ENCODE measurements around the gene PRSS3.
"Not testable (repeated sequence)": the region's sequence is repeated elsewhere in the genome, so short reads cannot be mapped to it uniquely, and the experiment has no call there.

The PRSS3 gene

DNA sequence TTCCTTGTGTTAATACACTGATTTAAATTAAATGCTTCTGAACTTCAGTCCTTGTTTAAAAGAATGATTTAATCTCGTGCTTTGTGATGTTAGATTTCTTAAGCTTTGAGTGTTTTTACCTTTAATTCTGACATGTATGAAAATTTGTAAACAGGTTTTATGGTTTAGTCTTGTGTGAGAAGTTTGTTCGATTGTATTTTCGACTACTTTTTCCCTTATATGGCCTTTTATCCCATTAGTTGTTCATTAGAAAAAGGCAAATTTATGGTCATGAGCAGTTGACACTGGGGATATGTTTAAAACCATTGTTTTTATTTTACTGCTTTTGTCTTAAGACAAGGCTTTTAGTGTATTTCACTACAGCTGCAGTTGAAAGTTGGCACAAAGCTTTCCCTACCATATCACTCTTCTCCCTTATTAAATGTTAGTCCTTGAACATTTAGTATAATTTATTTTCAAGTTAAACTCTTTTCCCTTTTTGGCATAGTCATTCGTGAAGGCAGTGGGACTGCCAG lies 24.9 kb downstream of the PRSS3 start:
- Histone ChIP-seq H3K27ac (ENCODE audit: low read depth, low read length) (no peak overlapping the region), H3K4me3 (ENCODE audit: low read length) (peak overlapping the region; percentile 99; the same call in 1 of the 2 replicates), H3K27me3 (ENCODE audit: insufficient read depth, low read length) (no peaks in the 10 kb centered on the region), H3K9ac (ENCODE audit: low read depth, low read length) (no peak overlapping the region), H3K4me1 (ENCODE audit: insufficient read depth, low read length) (peaks cover 23% of the 10 kb centered on the region), H3K9me3 (ENCODE audit: insufficient read depth, low read depth, low read length) (no peaks in the 10 kb centered on the region), H3K36me3 (ENCODE audit: insufficient read depth, low read length) (no peaks in the 10 kb centered on the region)
- 63% methylated on average over 1 of the region's 4 CpGs for WGBS

GRCh38 chr9:33823801-33824200 lies 28.4 kb downstream of the PRSS3 start:
- Histone ChIP-seq H3K27ac (ENCODE audit: low read depth, low read length) (no peak overlapping the region), H3K27me3 (ENCODE audit: insufficient read depth, low read length) (no peaks in the 10 kb centered on the region), H3K4me1 (ENCODE audit: insufficient read depth, low read length) (peaks cover 15% of the 10 kb centered on the region), H3K36me3 (ENCODE audit: insufficient read depth, low read length) (no peaks in the 10 kb centered on the region), H3K4me3 (ENCODE audit: low read length) (no peak overlapping the region), H3K9me3 (ENCODE audit: insufficient read depth, low read depth, low read length) (no peaks in the 10 kb centered on the region), H3K9ac (ENCODE audit: low read depth, low read length) (no peak overlapping the region)
- WGBS: 95% methylated on average over 2 of the region's 3 CpGs

DNA sequence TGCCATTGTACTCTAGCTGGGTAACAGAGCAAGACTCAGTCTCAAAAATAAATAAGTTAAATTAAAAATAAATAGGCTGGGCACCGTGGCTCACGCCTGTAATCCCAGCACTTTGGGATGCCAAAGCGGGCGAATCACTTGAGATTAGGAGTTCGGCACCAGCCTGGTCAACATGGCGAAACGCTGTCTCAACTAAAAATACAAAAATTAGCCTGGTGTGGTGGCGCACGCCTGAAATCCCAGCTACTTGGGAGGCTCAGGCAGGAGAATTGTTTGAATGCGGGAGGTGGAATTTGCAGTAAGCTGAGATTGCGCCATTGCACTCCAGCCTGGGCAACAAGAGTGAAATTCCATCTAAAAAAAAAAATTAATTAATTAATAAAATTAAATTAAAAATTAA lies 31.9 kb downstream of the PRSS3 start:
- not testable (repeated sequence) for H3K9ac ChIP-seq (ENCODE audit: low read depth, low read length); H3K4me3 ChIP-seq (ENCODE audit: low read length); H3K27me3 ChIP-seq (ENCODE audit: insufficient read depth, low read length); H3K9me3 ChIP-seq (ENCODE audit: insufficient read depth, low read depth, low read length); H3K27ac ChIP-seq (ENCODE audit: low read depth, low read length); H3K4me1 ChIP-seq (ENCODE audit: insufficient read depth, low read length); H3K36me3 ChIP-seq (ENCODE audit: insufficient read depth, low read length)
- 96% methylated on average over 11 of the region's 11 CpGs for WGBS

DNA sequence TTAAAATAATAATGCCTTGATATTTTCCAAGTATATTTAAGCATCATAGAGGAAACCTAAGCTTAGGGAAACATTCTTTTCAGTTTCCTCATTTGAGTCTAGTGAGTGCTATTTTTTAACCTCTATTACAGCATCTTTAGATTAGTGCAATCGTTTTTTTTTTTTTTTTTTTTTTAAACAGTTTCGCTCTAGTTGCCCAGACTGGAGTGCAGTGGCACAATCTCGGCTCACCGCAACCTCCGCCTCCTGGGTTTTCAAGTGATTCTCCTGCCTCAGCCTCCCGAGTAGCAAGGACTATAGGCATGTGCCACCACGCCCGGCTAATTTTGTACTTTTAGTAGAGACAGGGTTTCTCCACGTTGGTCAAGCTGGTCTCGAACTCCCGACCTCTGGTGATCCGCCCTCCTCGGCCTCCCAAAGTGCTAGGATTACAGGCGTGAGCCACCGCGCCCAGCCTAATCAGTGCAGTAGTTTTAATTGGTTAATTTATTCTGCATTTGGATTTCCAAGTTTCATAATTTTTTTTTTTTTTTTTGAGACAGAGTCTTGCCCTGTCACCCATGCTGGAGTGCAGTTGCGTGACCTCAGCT lies 34.4 kb downstream of the PRSS3 start:
- H3K4me3 ChIP-seq (ENCODE audit: low read length); H3K4me1 ChIP-seq (ENCODE audit: insufficient read depth, low read length); H3K9me3 ChIP-seq (ENCODE audit: insufficient read depth, low read depth, low read length); H3K36me3 ChIP-seq (ENCODE audit: insufficient read depth, low read length); H3K27ac ChIP-seq (ENCODE audit: low read depth, low read length); H3K27me3 ChIP-seq (ENCODE audit: insufficient read depth, low read length); H3K9ac ChIP-seq (ENCODE audit: low read depth, low read length): not testable (repeated sequence)
- 95% methylated on average over 17 of the region's 17 CpGs for WGBS

GRCh38 chr9:33835625-33836260 lies 40.4 kb downstream of the PRSS3 start:
- Histone ChIP-seq H3K9me3 (ENCODE audit: insufficient read depth, low read depth, low read length) (no peaks in the 10 kb centered on the region), H3K27ac (ENCODE audit: low read depth, low read length) (no peak overlapping the region), H3K36me3 (ENCODE audit: insufficient read depth, low read length) (no peaks in the 10 kb centered on the region), H3K27me3 (ENCODE audit: insufficient read depth, low read length) (no peaks in the 10 kb centered on the region), H3K9ac (ENCODE audit: low read depth, low read length) (no peak overlapping the region), H3K4me3 (ENCODE audit: low read length) (no peak overlapping the region), H3K4me1 (ENCODE audit: insufficient read depth, low read length) (no peaks in the 10 kb centered on the region)
- WGBS: 92% methylated on average over 11 of the region's 11 CpGs

GRCh38 chr9:33836261-33836660 lies 40.9 kb downstream of the PRSS3 start:
- H3K36me3 ChIP-seq (ENCODE audit: insufficient read depth, low read length); H3K4me1 ChIP-seq (ENCODE audit: insufficient read depth, low read length); H3K27ac ChIP-seq (ENCODE audit: low read depth, low read length); H3K9ac ChIP-seq (ENCODE audit: low read depth, low read length); H3K27me3 ChIP-seq (ENCODE audit: insufficient read depth, low read length); H3K9me3 ChIP-seq (ENCODE audit: insufficient read depth, low read depth, low read length); H3K4me3 ChIP-seq (ENCODE audit: low read length): not testable (repeated sequence)
- WGBS: 71% methylated on average over 2 of the region's 2 CpGs

DNA sequence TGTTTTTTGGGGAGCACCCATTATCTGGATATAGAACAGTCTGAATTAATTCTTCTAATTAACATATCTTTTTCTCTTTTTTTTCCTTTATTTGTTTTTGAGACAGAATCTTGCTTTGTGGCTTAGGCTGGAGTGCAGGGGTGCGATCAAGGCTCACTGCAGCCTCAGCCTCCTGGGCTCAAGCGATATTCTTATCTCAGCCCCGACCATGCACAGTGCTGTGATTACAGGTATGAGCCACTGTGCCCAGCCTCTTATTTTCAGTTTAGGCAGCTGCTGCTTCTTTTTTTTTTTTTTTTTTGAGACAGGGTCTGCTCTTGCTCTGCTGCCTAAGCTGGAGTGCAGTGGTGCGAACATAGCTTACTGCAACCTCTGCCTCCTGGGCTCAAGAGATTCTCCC lies 41.8 kb downstream of the PRSS3 start:
- Histone ChIP-seq H3K27me3 (ENCODE audit: insufficient read depth, low read length) (no peaks in the 10 kb centered on the region), H3K4me3 (ENCODE audit: low read length) (no peak overlapping the region), H3K4me1 (ENCODE audit: insufficient read depth, low read length) (no peaks in the 10 kb centered on the region), H3K9ac (ENCODE audit: low read depth, low read length) (no peak overlapping the region), H3K9me3 (ENCODE audit: insufficient read depth, low read depth, low read length) (no peaks in the 10 kb centered on the region), H3K27ac (ENCODE audit: low read depth, low read length) (no peak overlapping the region), H3K36me3 (ENCODE audit: insufficient read depth, low read length) (no peaks in the 10 kb centered on the region)
- WGBS: 95% methylated on average over 4 of the region's 4 CpGs

DNA sequence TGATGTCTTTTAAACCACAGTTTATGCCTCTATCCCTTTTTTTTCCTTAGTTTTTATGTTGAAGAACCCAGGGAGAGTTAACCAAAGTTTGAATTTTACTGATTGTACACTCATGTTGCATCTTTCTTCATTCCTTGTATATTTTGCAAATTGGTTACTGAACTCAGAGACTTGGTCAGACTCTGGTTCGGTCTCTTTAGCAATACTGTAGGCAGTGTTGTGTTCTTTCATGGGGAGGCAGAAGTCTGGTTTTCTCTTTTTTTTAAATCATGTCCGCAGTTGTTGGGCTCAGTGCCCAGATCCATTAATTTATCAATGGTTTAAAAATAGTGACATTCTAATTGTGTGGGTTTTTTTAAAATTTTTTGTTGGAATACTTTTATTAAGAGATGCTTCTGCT lies 45.0 kb downstream of the PRSS3 start:
- Histone ChIP-seq H3K4me3 (ENCODE audit: low read length) (no peak overlapping the region), H3K4me1 (ENCODE audit: insufficient read depth, low read length) (no peaks in the 10 kb centered on the region), H3K9me3 (ENCODE audit: insufficient read depth, low read depth, low read length) (no peaks in the 10 kb centered on the region), H3K9ac (ENCODE audit: low read depth, low read length) (no peak overlapping the region), H3K27me3 (ENCODE audit: insufficient read depth, low read length) (no peaks in the 10 kb centered on the region), H3K36me3 (ENCODE audit: insufficient read depth, low read length) (no peaks in the 10 kb centered on the region), H3K27ac (ENCODE audit: low read depth, low read length) (no peak overlapping the region)
- WGBS: 95% methylated on average over 2 of the region's 2 CpGs

- 96% methylated on average over 5 of the region's 5 CpGs for WGBS
- Histone ChIP-seq H3K27me3 (ENCODE audit: insufficient read depth, low read length) (no peaks in the 10 kb centered on the region), H3K4me3 (ENCODE audit: low read length) (no peak overlapping the region), H3K9ac (ENCODE audit: low read depth, low read length) (no peak overlapping the region), H3K9me3 (ENCODE audit: insufficient read depth, low read depth, low read length) (no peaks in the 10 kb centered on the region), H3K4me1 (ENCODE audit: insufficient read depth, low read length) (no peaks in the 10 kb centered on the region), H3K36me3 (ENCODE audit: insufficient read depth, low read length) (no peaks in the 10 kb centered on the region), H3K27ac (ENCODE audit: low read depth, low read length) (no peak overlapping the region)
These were observed 48.1 kb downstream of the PRSS3 start for GRCh38 chr9:33843312-33843961.

- no peaks in the 10 kb centered on the region for H3K36me3 ChIP-seq (ENCODE audit: insufficient read depth, low read length)
- no peaks in the 10 kb centered on the region for H3K9me3 ChIP-seq (ENCODE audit: insufficient read depth, low read depth, low read length)
- no peaks in the 10 kb centered on the region for H3K27me3 ChIP-seq (ENCODE audit: insufficient read depth, low read length)
- H3K4me3 ChIP-seq (ENCODE audit: low read length): no peak overlapping the region
- no peak overlapping the region for H3K27ac ChIP-seq (ENCODE audit: low read depth, low read length)
- peaks cover 5% of the 10 kb centered on the region; the same call in 1 of the 2 replicates for H3K4me1 ChIP-seq (ENCODE audit: insufficient read depth, low read length)
- H3K9ac ChIP-seq (ENCODE audit: low read depth, low read length): no peak overlapping the region
- WGBS: 83% methylated on average over 1 of the region's 4 CpGs
These were observed 50.9 kb downstream of the PRSS3 start for GRCh38 chr9:33846231-33846630.

DNA sequence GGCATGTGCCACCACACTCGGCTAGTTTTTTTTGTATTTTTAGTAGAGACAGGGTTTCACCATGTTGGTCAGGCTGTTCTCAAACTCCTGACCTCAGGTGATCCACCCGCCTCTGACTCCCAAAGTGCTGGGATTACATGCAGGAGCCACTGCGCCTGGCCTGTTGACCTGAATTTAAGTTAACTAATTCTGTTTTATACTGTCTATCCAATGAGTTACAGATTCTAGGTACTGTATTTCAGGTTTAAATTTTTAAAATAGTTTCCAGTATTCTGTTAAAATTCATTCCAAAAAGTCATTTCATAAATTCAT lies 52.5 kb downstream of the PRSS3 start:
- H3K9me3 ChIP-seq (ENCODE audit: insufficient read depth, low read depth, low read length); H3K27ac ChIP-seq (ENCODE audit: low read depth, low read length); H3K9ac ChIP-seq (ENCODE audit: low read depth, low read length); H3K4me1 ChIP-seq (ENCODE audit: insufficient read depth, low read length); H3K4me3 ChIP-seq (ENCODE audit: low read length); H3K36me3 ChIP-seq (ENCODE audit: insufficient read depth, low read length); H3K27me3 ChIP-seq (ENCODE audit: insufficient read depth, low read length): not testable (repeated sequence)
- WGBS: 94% methylated on average over 3 of the region's 3 CpGs

Data from HUES64 (cell line).